ENCODE results near the gene B9D1.

The B9D1 gene

DNA sequence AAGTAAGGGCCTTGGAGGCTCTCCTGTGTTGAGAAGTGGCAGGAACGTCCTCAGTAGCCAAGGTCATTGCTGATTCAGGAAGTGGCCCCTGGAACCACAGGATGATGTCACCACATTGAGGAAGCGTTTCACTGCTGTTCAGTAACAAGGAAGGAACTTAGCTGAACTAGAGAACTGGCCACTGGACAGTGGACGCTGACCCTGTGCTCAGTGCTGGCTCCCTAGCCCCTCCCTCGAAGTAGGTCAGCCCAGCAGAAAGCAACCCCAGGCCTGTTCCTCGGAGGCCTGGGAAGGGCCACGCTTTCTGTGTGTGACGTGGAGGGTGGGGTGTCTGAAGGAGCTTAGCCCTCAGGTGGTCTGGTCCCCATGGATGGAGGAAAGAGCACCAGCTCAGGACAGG, 58.3 kb downstream of the B9D1 start:
- DNase-seq (ENCODE audit: low read depth) = peak; percentile 38
- no peak for TF ChIP-seq CTCF (IDR thresholded peaks at IDR 0.05; ENCODE audit: insufficient read depth, low read depth, low read length, missing control alignments)
- no peak overlapping the region for H3K4me3 ChIP-seq (ENCODE audit: low read depth, low read length)

- no peak for TF ChIP-seq CTCF (IDR thresholded peaks at IDR 0.05; ENCODE audit: insufficient read depth, low read depth, low read length, missing control alignments)
- peak; percentile 23 for DNase-seq (ENCODE audit: low read depth)
- H3K4me3 ChIP-seq (ENCODE audit: low read depth, low read length) = no peak overlapping the region
Observed at GRCh38 chr17:19303367-19303776, 59.2 kb downstream of the B9D1 start.

- TF ChIP-seq CTCF (IDR thresholded peaks at IDR 0.05; ENCODE audit: insufficient read depth, low read depth, low read length, missing control alignments) = no peak
- DNase-seq (ENCODE audit: low read depth) = peak; percentile 14
- H3K4me3 ChIP-seq (ENCODE audit: low read depth, low read length) = no peak overlapping the region
Observed at GRCh38 chr17:19302791-19303331, 59.7 kb downstream of the B9D1 start.

DNA sequence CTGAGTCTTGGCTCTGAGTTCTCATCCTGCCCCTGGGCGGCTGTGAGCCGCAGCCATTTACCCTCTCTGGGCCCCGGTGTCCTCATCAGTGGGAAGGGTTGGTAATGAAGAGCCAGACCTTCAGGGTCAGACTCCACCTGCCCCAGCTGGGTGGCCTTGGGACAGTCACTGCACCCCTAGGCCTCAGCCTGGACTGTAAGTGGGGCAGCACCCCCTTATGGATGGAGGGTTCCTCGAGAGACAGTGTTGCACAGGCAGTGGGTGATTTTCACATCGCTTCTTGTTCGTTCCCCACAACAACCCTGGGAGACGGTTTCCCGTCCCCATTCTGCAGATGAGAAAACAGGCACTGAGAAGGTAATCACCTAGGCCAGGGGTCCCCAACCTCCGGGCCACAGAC, 60.5 kb downstream of the B9D1 start:
- DNase-seq (ENCODE audit: low read depth) = no peak
- no peak overlapping the region for H3K4me3 ChIP-seq (ENCODE audit: low read depth, low read length)
- TF ChIP-seq CTCF (IDR thresholded peaks at IDR 0.05; ENCODE audit: insufficient read depth, low read depth, low read length, missing control alignments) = no peak

DNA sequence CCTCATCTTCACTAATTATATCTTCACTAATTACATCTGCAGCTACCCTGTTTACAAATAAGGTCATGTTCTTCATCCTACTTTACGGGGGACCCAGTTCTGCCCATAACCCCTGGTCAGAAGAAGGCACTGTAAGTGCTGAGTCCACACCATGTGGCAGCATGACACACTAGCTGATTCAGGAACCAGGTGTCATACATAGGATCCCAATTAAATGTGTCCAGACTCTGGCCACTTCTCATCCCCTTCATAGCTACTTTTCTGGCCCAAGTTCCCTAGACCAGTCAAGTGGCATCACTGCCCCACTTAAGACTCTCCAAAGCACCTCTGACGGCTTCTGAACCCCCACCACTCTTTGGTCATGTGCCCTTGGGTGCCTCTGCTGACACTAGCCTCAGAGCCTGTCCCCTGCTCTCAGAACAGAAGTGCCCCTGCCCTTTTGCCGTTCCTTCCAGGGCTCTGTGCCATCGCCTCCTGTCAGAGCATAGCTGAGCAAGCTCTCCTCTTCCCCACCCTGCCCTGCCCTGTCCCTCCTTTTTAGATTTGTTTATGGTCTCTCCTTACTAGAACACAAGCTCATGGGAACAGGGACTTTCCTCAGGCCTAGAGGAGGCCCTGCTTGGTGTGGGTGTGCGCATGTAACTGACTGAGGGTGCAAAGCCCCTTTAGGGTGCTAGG, 61.1 kb downstream of the B9D1 start:
- no peak for TF ChIP-seq CTCF (IDR thresholded peaks at IDR 0.05; ENCODE audit: insufficient read depth, low read depth, low read length, missing control alignments)
- H3K4me3 ChIP-seq (ENCODE audit: low read depth, low read length) = no peak overlapping the region
- no peak for DNase-seq (ENCODE audit: low read depth)

GRCh38 chr17:19299866-19300265, 62.7 kb downstream of the B9D1 start:
- no peak overlapping the region for H3K4me3 ChIP-seq (ENCODE audit: low read depth, low read length)
- no peak for TF ChIP-seq CTCF (IDR thresholded peaks at IDR 0.05; ENCODE audit: insufficient read depth, low read depth, low read length, missing control alignments)
- DNase-seq (ENCODE audit: low read depth) = no peak
